ENCODE results near the gene DPYD.

The DPYD gene

GRCh38 chr1:97920832-97921571, at the start of gene DPYD:
TSS of gene DPYD (minus strand) at chr1:97921034. CDS start at chr1:97920922, 112 bp downstream.
- DNase-seq: peak; percentile 90 to 92

- no peak for DNase-seq
Observed at GRCh38 chr1:97960470-97960869, 39.6 kb upstream of the DPYD start.

GRCh38 chr1:97947695-97948094, 26.9 kb upstream of the DPYD start:
- DNase-seq: no peak

- DNase-seq: no peak
Observed at GRCh38 chr1:97943354-97943753, 22.5 kb upstream of the DPYD start.

GRCh38 chr1:97942161-97943123, 21.6 kb upstream of the DPYD start:
- no peak for DNase-seq

- no peak for DNase-seq
Observed at GRCh38 chr1:97938285-97938642, 17.4 kb upstream of the DPYD start.

GRCh38 chr1:97936976-97937375, 16.1 kb upstream of the DPYD start:
- DNase-seq: peak; percentile 51 to 88

- no peak for DNase-seq
Observed at GRCh38 chr1:97934491-97934890, 13.7 kb upstream of the DPYD start.

GRCh38 chr1:97929874-97930851, 9.3 kb upstream of the DPYD start:
- no peak for DNase-seq

- no peak for DNase-seq
Observed at GRCh38 chr1:97926017-97926708, 5.3 kb upstream of the DPYD start.

- DNase-seq: no peak
Observed at GRCh38 chr1:97925151-97925550, 4.3 kb upstream of the DPYD start.

- no peak for DNase-seq
Observed at GRCh38 chr1:97923811-97924210, 3.0 kb upstream of the DPYD start.

GRCh38 chr1:97920276-97920831, 480 bp downstream of the DPYD start:
- peak; percentile 65 for DNase-seq

GRCh38 chr1:97919585-97920261, 1.1 kb downstream of the DPYD start:
- no peak for DNase-seq

- DNase-seq: no peak
Observed at GRCh38 chr1:97918961-97919360, 1.9 kb downstream of the DPYD start.

- no peak for DNase-seq
Observed at GRCh38 chr1:97913506-97914139, 7.2 kb downstream of the DPYD start.

- DNase-seq: no peak
Observed at GRCh38 chr1:97911266-97912215, 9.3 kb downstream of the DPYD start.

- no peak for DNase-seq
Observed at GRCh38 chr1:97909266-97909665, 11.6 kb downstream of the DPYD start.

- no peak for DNase-seq
Observed at GRCh38 chr1:97907886-97908285, 12.9 kb downstream of the DPYD start.

Data from hippocampal formation (tissue), 2 donors.